Stimulated activated naive CD8-positive, alpha-beta T cell treated with anti-CD3 and anti-CD28 coated beads, Interleukin-15, amount 100 ng/mL, for 72 hours (primary cell): ENCODE results near the gene H2BW2.

ENCODE experiments used
- ATAC-seq: fragments of 150-1000 bp; cut with Tn5 transposase; 2 replicates; pipeline ENCODE4 v1.10.0; 2021; ENCODE audit warnings: mild to moderate bottlenecking, moderate library complexity
- DNase-seq, 2 donors: peaks; one replicate each; pipeline ENCODE4 v3.0.0; 2021 to 2022
- H3K27ac Mint-ChIP-seq, 2 donors: one replicate each; pipeline ENCODE4 v1.8.0; 2022; ENCODE audit warnings: mild to moderate bottlenecking in 2 of 2, mixed read lengths in 2 of 2, moderate library complexity in 2 of 2
- H3K27me3 Mint-ChIP-seq: one replicate; pipeline ENCODE4 v1.8.0; 2022; ENCODE audit warnings: mixed read lengths
- H3K4me1 Mint-ChIP-seq: one replicate; pipeline ENCODE4 v1.8.0; 2022; ENCODE audit warnings: mild to moderate bottlenecking, mixed read lengths
- H3K4me3 Mint-ChIP-seq, 2 donors: one replicate each; pipeline ENCODE4 v1.8.0; 2022; ENCODE audit warnings: mild to moderate bottlenecking in 2 of 2, mixed read lengths in 2 of 2, moderate library complexity in 1 of 2
- H3K9me3 Mint-ChIP-seq, 2 donors: one replicate each; pipeline ENCODE4 v1.8.0; 2022; ENCODE audit warnings: mixed read lengths in 2 of 2

H2BW2 gene

GRCh38 chrX:104085477-104085876 lies 45.7 kb downstream of the H2BW2 start:
- DNase-seq: no peak
- Mint-ChIP-seq H3K4me3 (no peak overlapping the region), H3K4me1 (no peaks in the 10 kb centered on the region), H3K27ac (no peak overlapping the region), H3K27me3 (peaks cover 13% of the 10 kb centered on the region), H3K9me3 (no peaks in the 10 kb centered on the region)
- ATAC-seq: no peak

GRCh38 chrX:104085919-104086318 lies 46.2 kb downstream of the H2BW2 start:
- Mint-ChIP-seq H3K9me3 (no peaks in the 10 kb centered on the region), H3K27me3 (peaks cover 13% of the 10 kb centered on the region), H3K4me3 (no peak overlapping the region), H3K4me1 (no peaks in the 10 kb centered on the region), H3K27ac (no peak overlapping the region)
- ATAC-seq: no peak
- no peak for DNase-seq
